HEK293 (cell line): Measurements from ENCODE around the gene RAD52.
A peak's percentile ranks its signal among the peaks of the same experiment; 100 is the strongest.

Experiments
- BCL11B ChIP-seq: fragments of 450-650 bp; formaldehyde crosslinking; IDR thresholded peaks from 2 replicates; pipeline ENCODE4 v1.5.1; 2016; ENCODE audit warnings: low read depth, missing biosample characterization, missing genetic modification characterization
- GLIS1 ChIP-seq: fragments of 450-650 bp; formaldehyde crosslinking; IDR thresholded peaks from 2 replicates; pipeline ENCODE4 v1.5.1; 2016; ENCODE audit warnings: missing biosample characterization, missing genetic modification characterization
- HOXA7 ChIP-seq: sonication (generic); formaldehyde crosslinking; IDR thresholded peaks from 2 replicates; pipeline ENCODE4 v1.8.1; 2022; ENCODE audit warnings: missing genetic modification reagents, borderline replicate concordance
- KLF10 ChIP-seq: fragments of 450-650 bp; IDR thresholded peaks from 2 replicates; pipeline ENCODE4 v1.5.1; 2018; ENCODE audit warnings: missing biosample characterization, mild to moderate bottlenecking, missing genetic modification characterization
- MZF1 ChIP-seq: fragments of 450-650 bp; formaldehyde crosslinking; IDR thresholded peaks from 2 replicates; pipeline ENCODE4 v1.5.1; 2017; ENCODE audit warnings: missing biosample characterization, missing genetic modification characterization, borderline replicate concordance
- RBAK ChIP-seq: fragments of 450-650 bp; formaldehyde crosslinking; IDR thresholded peaks from 2 replicates; pipeline ENCODE4 v1.5.1; 2016; ENCODE audit warnings: missing biosample characterization, missing genetic modification characterization
- SALL2 ChIP-seq: fragments of 450-650 bp; formaldehyde crosslinking; IDR thresholded peaks from 2 replicates; pipeline ENCODE4 v1.5.0; 2017; ENCODE audit warnings: missing biosample characterization, mild to moderate bottlenecking, missing genetic modification characterization, borderline replicate concordance
- SP2 ChIP-seq: fragments of 450-650 bp; formaldehyde crosslinking; IDR thresholded peaks from 2 replicates; pipeline ENCODE4 v1.5.1; 2016; ENCODE audit warnings: missing biosample characterization, missing genetic modification characterization
- ZBTB11 ChIP-seq: fragments of 450-650 bp; formaldehyde crosslinking; conservative IDR thresholded peaks from 2 replicates; pipeline ENCODE4 v1.5.1; 2016; ENCODE audit warnings: low read depth, missing biosample characterization, missing genetic modification characterization
- ZBTB6 ChIP-seq: fragments of 450-650 bp; formaldehyde crosslinking; IDR thresholded peaks from 2 replicates; pipeline ENCODE4 v1.5.1; 2017; ENCODE audit warnings: missing biosample characterization, missing genetic modification characterization
- ZBTB7A ChIP-seq: fragments of 450-650 bp; formaldehyde crosslinking; IDR thresholded peaks from 2 replicates; pipeline ENCODE4 v1.5.1; 2016; ENCODE audit warnings: low read depth, missing biosample characterization, missing genetic modification characterization
- ZEB2 ChIP-seq: fragments of 450-650 bp; formaldehyde crosslinking; IDR thresholded peaks from 2 replicates; pipeline ENCODE4 v1.5.1; 2016; ENCODE audit warnings: missing biosample characterization, missing genetic modification characterization
- ZIC2 ChIP-seq: fragments of 450-650 bp; formaldehyde crosslinking; IDR thresholded peaks from 2 replicates; pipeline ENCODE4 v1.5.1; 2016; ENCODE audit warnings: missing biosample characterization, missing genetic modification characterization
- ZNF138 ChIP-seq: fragments of 450-650 bp; formaldehyde crosslinking; IDR thresholded peaks from 2 replicates; pipeline ENCODE4 v1.5.1; 2016; ENCODE audit warnings: missing biosample characterization, missing genetic modification characterization, borderline replicate concordance
- ZNF157 ChIP-seq: fragments of 450-650 bp; formaldehyde crosslinking; IDR thresholded peaks from 2 replicates; pipeline ENCODE4 v1.5.1; 2016; ENCODE audit warnings: missing biosample characterization, missing genetic modification characterization
- ZNF221 ChIP-seq: fragments of 450-650 bp; formaldehyde crosslinking; IDR thresholded peaks from 2 replicates; pipeline ENCODE4 v1.5.1; 2017; ENCODE audit warnings: missing biosample characterization, missing genetic modification characterization, borderline replicate concordance
- ZNF280C ChIP-seq: fragments of 450-650 bp; formaldehyde crosslinking; IDR thresholded peaks from 2 replicates; pipeline ENCODE4 v1.5.1; 2016; ENCODE audit warnings: missing biosample characterization, missing genetic modification characterization
- ZNF501 ChIP-seq: fragments of 450-650 bp; formaldehyde crosslinking; IDR thresholded peaks from 2 replicates; pipeline ENCODE4 v1.5.1; 2016; ENCODE audit warnings: missing biosample characterization, missing genetic modification characterization
- ZNF513 ChIP-seq: fragments of 450-650 bp; IDR thresholded peaks from 2 replicates; pipeline ENCODE4 v1.5.1; 2018; ENCODE audit warnings: missing biosample characterization, missing genetic modification characterization
- ZNF514 ChIP-seq: fragments of 450-650 bp; formaldehyde crosslinking; IDR thresholded peaks from 2 replicates; pipeline ENCODE4 v1.5.1; 2016; ENCODE audit warnings: missing biosample characterization, missing genetic modification characterization
- ZNF521 ChIP-seq: fragments of 450-650 bp; formaldehyde crosslinking; IDR thresholded peaks from 2 replicates; pipeline ENCODE4 v1.5.1; 2017; ENCODE audit warnings: missing biosample characterization, mild to moderate bottlenecking, missing genetic modification characterization
- ZNF571 ChIP-seq: fragments of 450-650 bp; formaldehyde crosslinking; IDR thresholded peaks from 2 replicates; pipeline ENCODE4 v1.5.0; 2017; ENCODE audit warnings: missing biosample characterization, missing genetic modification characterization
- ZNF600 ChIP-seq: fragments of 450-650 bp; formaldehyde crosslinking; IDR thresholded peaks from 2 replicates; pipeline ENCODE4 v1.5.1; 2016; ENCODE audit warnings: missing biosample characterization, missing genetic modification characterization
- ZNF621 ChIP-seq: fragments of 450-650 bp; formaldehyde crosslinking; IDR thresholded peaks from 2 replicates; pipeline ENCODE4 v1.5.1; 2017; ENCODE audit warnings: missing biosample characterization, missing genetic modification characterization
- ZNF654 ChIP-seq: fragments of 450-650 bp; formaldehyde crosslinking; IDR thresholded peaks from 2 replicates; pipeline ENCODE4 v1.5.1; 2016; ENCODE audit warnings: low read depth, missing biosample characterization, missing genetic modification characterization
- ZNF792 ChIP-seq: fragments of 450-650 bp; formaldehyde crosslinking; IDR thresholded peaks from 2 replicates; pipeline ENCODE4 v1.5.1; 2016; ENCODE audit warnings: missing biosample characterization, missing genetic modification characterization
- ZNF837 ChIP-seq: fragments of 450-650 bp; formaldehyde crosslinking; IDR thresholded peaks from 2 replicates; pipeline ENCODE4 v1.5.1; 2016; ENCODE audit warnings: missing biosample characterization, missing genetic modification characterization
- ZSCAN16 ChIP-seq: fragments of 450-650 bp; formaldehyde crosslinking; IDR thresholded peaks from 2 replicates; pipeline ENCODE4 v1.5.1; 2016; ENCODE audit warnings: missing biosample characterization, missing genetic modification characterization
- ZSCAN30 ChIP-seq: fragments of 450-650 bp; IDR thresholded peaks from 2 replicates; pipeline ENCODE4 v1.5.1; 2018; ENCODE audit warnings: missing biosample characterization, mild to moderate bottlenecking, missing genetic modification characterization, moderate library complexity

The RAD52 gene

GRCh38 chr12:949453-950191 is at the start of gene RAD52 (continued):
- TF ChIP-seq ZNF280C (tag by site-specific recombination), result no peak
- TF ChIP-seq ZNF138, result no peak
- TF ChIP-seq SALL2 (tag by site-specific recombination), result no peak
- peak; percentile 44; the same call in 1 of the 2 replicates for TF ChIP-seq MZF1
- TF ChIP-seq ZBTB11 (tag by site-specific recombination), result peak; percentile 84
- TF ChIP-seq ZNF521 (tag by site-specific recombination), result no peak
- no peak for TF ChIP-seq ZSCAN16 (tag by site-specific recombination)
- peak; percentile 98 for TF ChIP-seq ZEB2 (tag by site-specific recombination)
- TF ChIP-seq ZSCAN30, result peak; percentile 86
- TF ChIP-seq RBAK (tag by site-specific recombination), result no peak
- TF ChIP-seq ZNF792 (tag by site-specific recombination), result no peak
- peak; percentile 87 for TF ChIP-seq KLF10 (tag by site-specific recombination)
- TF ChIP-seq ZNF654, result peak; percentile 83
- peak; percentile 42; the same call in 1 of the 2 replicates for TF ChIP-seq BCL11B (tag by site-specific recombination)
- no peak for TF ChIP-seq ZNF513 (tag by site-specific recombination)
- no peak for TF ChIP-seq ZNF621 (tag by site-specific recombination)
- TF ChIP-seq SP2 (tag by site-specific recombination), result peak; percentile 49
- no peak for TF ChIP-seq ZNF221 (tag by site-specific recombination)
- TF ChIP-seq ZNF157, result no peak
- TF ChIP-seq ZNF837 (tag by site-specific recombination), result no peak
- peak; percentile 78 for TF ChIP-seq ZNF600
- TF ChIP-seq ZNF571 (tag by site-specific recombination), result no peak
- TF ChIP-seq ZIC2 (tag by site-specific recombination), result peak; percentile 42
- TF ChIP-seq ZNF514 (tag by site-specific recombination), result no peak
- TF ChIP-seq ZBTB7A (tag by site-specific recombination), result no peak
- TF ChIP-seq ZNF501 (tag by site-specific recombination), result peak; percentile 92
- TF ChIP-seq GLIS1 (tag by site-specific recombination), result peak; percentile 77
- TF ChIP-seq ZBTB6, result no peak
- TF ChIP-seq HOXA7 (CRISPR knock-in tag), result no peak
- TF ChIP-seq, all 188 proteins: peak for 75
